ENCODE data around the gene EVL.

The EVL gene

GRCh38 chr14:100143523-100143922 is 78.3 kb downstream of the EVL start:
- no peak for TF ChIP-seq CTCF (IDR thresholded peaks at IDR 0.05; ENCODE audit: insufficient read depth, missing control alignments)
- no peak for DNase-seq (ENCODE audit: insufficient read length, low spot score)
- no peak for FAIRE-seq

GRCh38 chr14:100143934-100144333 is 78.7 kb downstream of the EVL start:
- DNase-seq (ENCODE audit: insufficient read length, low spot score): no peak
- no peak for TF ChIP-seq CTCF (IDR thresholded peaks at IDR 0.05; ENCODE audit: insufficient read depth, missing control alignments)
- FAIRE-seq: no peak

GRCh38 chr14:100144645-100144995 is 79.4 kb downstream of the EVL start:
- FAIRE-seq: no peak
- TF ChIP-seq CTCF (IDR thresholded peaks at IDR 0.05; ENCODE audit: insufficient read depth, missing control alignments): no peak
- DNase-seq (ENCODE audit: insufficient read length, low spot score): no peak

GRCh38 chr14:100144996-100145646 is 79.9 kb downstream of the EVL start:
- no peak for TF ChIP-seq CTCF (IDR thresholded peaks at IDR 0.05; ENCODE audit: insufficient read depth, missing control alignments)
- DNase-seq (ENCODE audit: insufficient read length, low spot score) (no peak), FAIRE-seq (no peak)

- FAIRE-seq (no peak), DNase-seq (ENCODE audit: insufficient read length, low spot score) (no peak)
- no peak for TF ChIP-seq CTCF (IDR thresholded peaks at IDR 0.05; ENCODE audit: insufficient read depth, missing control alignments)
Observed at GRCh38 chr14:100145682-100146464, 80.7 kb downstream of the EVL start.

- TF ChIP-seq CTCF (IDR thresholded peaks at IDR 0.05; ENCODE audit: insufficient read depth, missing control alignments): no peak
- DNase-seq (ENCODE audit: insufficient read length, low spot score) (no peak), FAIRE-seq (no peak)
Observed at GRCh38 chr14:100146531-100147091, 81.4 kb downstream of the EVL start.

- FAIRE-seq: no peak
- no peak for DNase-seq (ENCODE audit: insufficient read length, low spot score)
- TF ChIP-seq CTCF (IDR thresholded peaks at IDR 0.05; ENCODE audit: insufficient read depth, missing control alignments): no peak
Observed at GRCh38 chr14:100147181-100147631, 82.0 kb downstream of the EVL start.

All from D721Med (cell line).